Fibroblast of upper back skin (primary cell): Measurements from ENCODE around the gene RAD50.
A peak's percentile ranks its signal among the peaks of the same experiment; 100 is the strongest.
"Not testable (repeated sequence)": the region's sequence is repeated elsewhere in the genome, so short reads cannot be mapped to it uniquely, and the experiment has no call there.

Experiments
- DNase-seq: peaks from one replicate; pipeline ENCODE4 v3.0.0-alpha.2; 2013

Gene RAD50

GRCh38 chr5:132679166-132679565 lies 122.4 kb downstream of the RAD50 start:
- DNase-seq, result no peak

- no peak for DNase-seq
Observed at GRCh38 chr5:132679717-132680380, 123.1 kb downstream of the RAD50 start.

GRCh38 chr5:132680780-132681475 lies 124.2 kb downstream of the RAD50 start:
- no peak for DNase-seq

- DNase-seq, result no peak
Observed at GRCh38 chr5:132681476-132681831, 124.7 kb downstream of the RAD50 start.

- DNase-seq, result no peak
Observed at GRCh38 chr5:132681983-132682382, 125.2 kb downstream of the RAD50 start.

- DNase-seq, result peak; percentile 59
Observed at GRCh38 chr5:132684491-132684890, 127.7 kb downstream of the RAD50 start.

- no peak for DNase-seq
Observed at GRCh38 chr5:132684922-132685720, 128.3 kb downstream of the RAD50 start.

GRCh38 chr5:132686193-132686592 lies 129.4 kb downstream of the RAD50 start:
- DNase-seq, result no peak

- DNase-seq, result no peak
Observed at GRCh38 chr5:132687995-132688394, 131.2 kb downstream of the RAD50 start.

- DNase-seq, result peak; percentile 31
Observed at GRCh38 chr5:132688536-132689339, 132.0 kb downstream of the RAD50 start.

GRCh38 chr5:132689513-132689912 lies 132.7 kb downstream of the RAD50 start:
- DNase-seq, result no peak

GRCh38 chr5:132690156-132690555 lies 133.4 kb downstream of the RAD50 start:
- DNase-seq, result no peak

- not testable (repeated sequence) for DNase-seq
Observed at GRCh38 chr5:132691755-132692631, 135.2 kb downstream of the RAD50 start.

GRCh38 chr5:132692632-132692967 lies 135.8 kb downstream of the RAD50 start:
- peak; percentile 64 for DNase-seq
